Right lobe of liver (tissue), 4 donors: ENCODE measurements around the gene PYCR2.

Source experiments
- POLR2A ChIP-seq: fragments of 450-650 bp; IDR thresholded peaks from one replicate; pipeline ENCODE4 v1.6.1; 2017; ENCODE audit warnings: antibody characterized with exemption, mild to moderate bottlenecking
- TF ChIP-seq, protein P1 (sequence below), 4 donors: fragments of 200-600 bp in 3 of 4; fragments of 450-650 bp in 1 of 4; IDR thresholded peaks; one replicate each; pipeline versions ENCODE4 v1.5.1 to v1.8.0; 2016 to 2022; ENCODE audit warnings: antibody characterized with exemption in 4 of 4, mild to moderate bottlenecking in 2 of 4
- donor health status: DM: no; HTN: no; CAD: no.
- donor health status: DM: no; HTN: no; CAD: no.
- donor health status: DM: no; HTN: yes; CAD: no.

DNA sequence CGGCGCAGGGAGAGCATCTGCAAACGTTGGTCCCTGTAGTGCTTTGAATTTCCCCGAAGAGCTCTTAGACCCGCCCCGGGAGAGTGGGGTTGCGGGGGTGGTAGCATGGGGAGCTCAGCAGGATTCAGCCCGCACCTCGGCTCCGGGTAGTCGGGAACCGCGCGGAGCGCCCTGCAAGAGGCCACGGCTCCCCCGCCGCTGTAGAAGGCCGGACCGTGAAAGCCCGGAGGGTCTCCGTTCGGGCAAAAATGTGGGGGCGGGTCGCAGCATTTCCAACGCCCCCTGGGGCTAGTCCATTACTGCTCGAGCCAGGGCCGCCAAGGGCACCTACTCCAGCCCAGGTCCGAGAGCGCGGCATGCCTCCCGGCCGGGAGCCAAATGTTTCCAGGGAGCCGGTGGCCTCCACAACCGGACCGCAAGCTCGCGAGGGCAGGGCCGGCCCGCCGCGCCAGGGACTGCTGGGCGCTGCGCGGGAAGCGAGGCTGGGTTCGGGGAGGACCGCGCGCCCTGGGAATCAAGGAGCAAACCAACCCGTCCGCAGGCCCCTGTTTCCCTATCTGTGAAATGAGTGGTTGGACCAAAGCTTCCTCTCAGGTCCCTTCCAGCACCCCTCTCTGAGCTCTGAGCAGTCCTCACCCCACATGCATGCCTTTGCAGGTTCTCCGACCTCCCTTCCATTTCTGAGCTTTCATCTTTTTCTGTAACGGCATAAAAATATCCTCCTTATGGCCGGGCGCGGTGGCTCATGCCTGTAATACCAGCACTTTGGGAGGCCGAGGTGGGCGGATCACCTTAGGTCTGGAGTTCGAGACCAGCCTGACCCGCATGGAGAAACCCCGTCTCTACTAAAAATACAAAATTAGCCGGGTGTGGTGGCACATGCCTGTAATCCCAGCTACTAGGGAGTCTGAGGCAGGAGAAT lies 41.1 kb downstream of the PYCR2 start:
- TF ChIP-seq, protein P1, sequence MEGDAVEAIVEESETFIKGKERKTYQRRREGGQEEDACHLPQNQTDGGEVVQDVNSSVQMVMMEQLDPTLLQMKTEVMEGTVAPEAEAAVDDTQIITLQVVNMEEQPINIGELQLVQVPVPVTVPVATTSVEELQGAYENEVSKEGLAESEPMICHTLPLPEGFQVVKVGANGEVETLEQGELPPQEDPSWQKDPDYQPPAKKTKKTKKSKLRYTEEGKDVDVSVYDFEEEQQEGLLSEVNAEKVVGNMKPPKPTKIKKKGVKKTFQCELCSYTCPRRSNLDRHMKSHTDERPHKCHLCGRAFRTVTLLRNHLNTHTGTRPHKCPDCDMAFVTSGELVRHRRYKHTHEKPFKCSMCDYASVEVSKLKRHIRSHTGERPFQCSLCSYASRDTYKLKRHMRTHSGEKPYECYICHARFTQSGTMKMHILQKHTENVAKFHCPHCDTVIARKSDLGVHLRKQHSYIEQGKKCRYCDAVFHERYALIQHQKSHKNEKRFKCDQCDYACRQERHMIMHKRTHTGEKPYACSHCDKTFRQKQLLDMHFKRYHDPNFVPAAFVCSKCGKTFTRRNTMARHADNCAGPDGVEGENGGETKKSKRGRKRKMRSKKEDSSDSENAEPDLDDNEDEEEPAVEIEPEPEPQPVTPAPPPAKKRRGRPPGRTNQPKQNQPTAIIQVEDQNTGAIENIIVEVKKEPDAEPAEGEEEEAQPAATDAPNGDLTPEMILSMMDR (IDR thresholded peaks at IDR 0.05), result no peak
- no peak for TF ChIP-seq POLR2A
